Activated CD4-positive, CD25-positive, alpha-beta regulatory T cell treated with anti-CD3 and anti-CD28 coated beads, Interleukin-2, amount 50 U/mL, for 24 hours (primary cell): ENCODE measurements around the gene IL21R.
"Not testable (repeated sequence)": the region's sequence is repeated elsewhere in the genome, so short reads cannot be mapped to it uniquely, and the experiment has no call there.

Experiments
- ATAC-seq, 2 donors: fragments of 150-1000 bp; cut with Tn5 transposase; one replicate each; pipeline ENCODE4 v1.10.0; 2021; ENCODE audit warnings: mild to moderate bottlenecking in 1 of 2, moderate library complexity in 1 of 2

IL21R gene

GRCh38 chr16:27428026-27428785 is 26.2 kb downstream of the IL21R start:
- no peak for ATAC-seq

- no peak for ATAC-seq
Measured at GRCh38 chr16:27429330-27429871, 27.4 kb downstream of the IL21R start.

GRCh38 chr16:27429981-27430441 is 28.0 kb downstream of the IL21R start:
- ATAC-seq: no peak

- ATAC-seq: no peak
Measured at GRCh38 chr16:27430512-27430911, 28.5 kb downstream of the IL21R start.

GRCh38 chr16:27430923-27431484 is 29.0 kb downstream of the IL21R start:
- ATAC-seq: peak; percentile 21 to 24

- ATAC-seq: peak; percentile 46 to 48
Measured at GRCh38 chr16:27431773-27432532, 30.0 kb downstream of the IL21R start.

- ATAC-seq: no peak
Measured at GRCh38 chr16:27432558-27432957, 30.6 kb downstream of the IL21R start.

GRCh38 chr16:27433191-27433590 is 31.2 kb downstream of the IL21R start:
- not testable (repeated sequence) for ATAC-seq

GRCh38 chr16:27433636-27434035 is 31.7 kb downstream of the IL21R start:
- ATAC-seq: no peak

GRCh38 chr16:27434141-27435051 is 32.4 kb downstream of the IL21R start:
- no peak for ATAC-seq

- not testable (repeated sequence) for ATAC-seq
Measured at GRCh38 chr16:27435146-27435545, 33.2 kb downstream of the IL21R start.

- no peak for ATAC-seq
Measured at GRCh38 chr16:27436065-27436464, 34.1 kb downstream of the IL21R start.

- ATAC-seq: no peak
Measured at GRCh38 chr16:27436921-27437650, 35.1 kb downstream of the IL21R start.

GRCh38 chr16:27437946-27438345 is 36.0 kb downstream of the IL21R start:
- ATAC-seq: no peak

- no peak for ATAC-seq
Measured at GRCh38 chr16:27439271-27440018, 37.5 kb downstream of the IL21R start.

GRCh38 chr16:27441276-27441675 is 39.3 kb downstream of the IL21R start:
- ATAC-seq: no peak

GRCh38 chr16:27441998-27442397 is 40.0 kb downstream of the IL21R start:
- no peak for ATAC-seq

GRCh38 chr16:27444015-27444414 is 42.0 kb downstream of the IL21R start:
- ATAC-seq: no peak

GRCh38 chr16:27444470-27444869 is 42.5 kb downstream of the IL21R start:
- ATAC-seq: no peak

GRCh38 chr16:27445502-27446175 is 43.7 kb downstream of the IL21R start:
- no peak for ATAC-seq
